ENCODE measurements around the gene SUV39H2.

SUV39H2 gene

GRCh38 chr10:14878266-14879123 lies at the start of gene SUV39H2:
Gene SUV39H2, plus strand, starts transcription at chr10:14878866. Its CDS starts 23 bp downstream, at chr10:14878889.
- DNase-seq (ENCODE audit: low spot score), result peak; percentile 92
- no peak for TF ChIP-seq CTCF (IDR thresholded peaks at IDR 0.05; ENCODE audit: poor library complexity, severe bottlenecking)
- Histone ChIP-seq H3K4me1 (ENCODE audit: insufficient read depth, poor library complexity, severe bottlenecking) (peaks cover 15% of the 10 kb centered on the region), H3K4me3 (ENCODE audit: severe bottlenecking) (peak within 1 kb of the TSS; percentile 72), H3K27me3 (ENCODE audit: insufficient read depth, poor library complexity, severe bottlenecking) (no peaks in the 10 kb centered on the region), H3K9me3 (ENCODE audit: severe bottlenecking) (no peaks in the 10 kb centered on the region), H3K36me3 (ENCODE audit: low read depth) (peaks cover 17% of the 10 kb centered on the region), H3K27ac (ENCODE audit: poor library complexity, severe bottlenecking) (peak within 1 kb of the TSS; percentile 77)
- peak; percentile 79 for ATAC-seq (ENCODE audit: low read depth)

GRCh38 chr10:14833106-14833505 lies 45.6 kb upstream of the SUV39H2 start:
- Histone ChIP-seq H3K9me3 (ENCODE audit: severe bottlenecking) (no peaks in the 10 kb centered on the region), H3K27ac (ENCODE audit: poor library complexity, severe bottlenecking) (no peak overlapping the region), H3K27me3 (ENCODE audit: insufficient read depth, poor library complexity, severe bottlenecking) (no peaks in the 10 kb centered on the region), H3K4me3 (ENCODE audit: severe bottlenecking) (no peak overlapping the region), H3K4me1 (ENCODE audit: insufficient read depth, poor library complexity, severe bottlenecking) (peaks cover 4% of the 10 kb centered on the region), H3K36me3 (ENCODE audit: low read depth) (no peaks in the 10 kb centered on the region)
- DNase-seq (ENCODE audit: low spot score) (no peak), ATAC-seq (ENCODE audit: low read depth) (no peak)
- TF ChIP-seq CTCF (IDR thresholded peaks at IDR 0.05; ENCODE audit: poor library complexity, severe bottlenecking), result no peak

GRCh38 chr10:14836208-14836607 lies 42.5 kb upstream of the SUV39H2 start:
- peaks cover 7% of the 10 kb centered on the region for H3K4me1 ChIP-seq (ENCODE audit: insufficient read depth, poor library complexity, severe bottlenecking)
- H3K27ac ChIP-seq (ENCODE audit: poor library complexity, severe bottlenecking), result no peak overlapping the region
- TF ChIP-seq CTCF (IDR thresholded peaks at IDR 0.05; ENCODE audit: poor library complexity, severe bottlenecking), result no peak
- H3K36me3 ChIP-seq (ENCODE audit: low read depth), result peaks cover 13% of the 10 kb centered on the region
- ATAC-seq (ENCODE audit: low read depth) (no peak), DNase-seq (ENCODE audit: low spot score) (no peak)
- no peaks in the 10 kb centered on the region for H3K9me3 ChIP-seq (ENCODE audit: severe bottlenecking)
- H3K4me3 ChIP-seq (ENCODE audit: severe bottlenecking), result no peak overlapping the region
- no peaks in the 10 kb centered on the region for H3K27me3 ChIP-seq (ENCODE audit: insufficient read depth, poor library complexity, severe bottlenecking)

- Histone ChIP-seq H3K4me1 (ENCODE audit: insufficient read depth, poor library complexity, severe bottlenecking) (peaks cover 7% of the 10 kb centered on the region), H3K4me3 (ENCODE audit: severe bottlenecking) (peak overlapping the region; percentile 85), H3K27ac (ENCODE audit: poor library complexity, severe bottlenecking) (peak overlapping the region; percentile 62), H3K36me3 (ENCODE audit: low read depth) (peaks cover 23% of the 10 kb centered on the region), H3K27me3 (ENCODE audit: insufficient read depth, poor library complexity, severe bottlenecking) (no peaks in the 10 kb centered on the region), H3K9me3 (ENCODE audit: severe bottlenecking) (no peaks in the 10 kb centered on the region)
- ATAC-seq (ENCODE audit: low read depth), result no peak
- TF ChIP-seq CTCF (IDR thresholded peaks at IDR 0.05; ENCODE audit: poor library complexity, severe bottlenecking), result no peak
- no peak for DNase-seq (ENCODE audit: low spot score)
These were observed 41.5 kb upstream of the SUV39H2 start for GRCh38 chr10:14837003-14837756.
